Activated CD8-positive, alpha-beta memory T cell treated with anti-CD3 and anti-CD28 coated beads for 36 hours (primary cell): ENCODE data around the gene CATSPERZ. TPM values are rescaled to one million over a fixed set of nuclear protein-coding genes. Genes with fewer than 3 reads are reported as not detected.

Source experiments
- CTCF ChIA-PET: fragments of 350-600 bp; sonication (Branson Sonifier 250); formaldehyde crosslinking; loops from one replicate; lab custom pipeline; 2021; ENCODE audit warnings: antibody characterized with exemption; lab: Charles Lee
- POLR2A ChIA-PET: fragments of 350-600 bp; sonication (Branson Sonifier 250); formaldehyde crosslinking; loops from one replicate; lab custom pipeline; 2021; ENCODE audit warnings: antibody characterized with exemption; lab: Charles Lee
- total RNA-seq, 2 experiments: library from RNA; stranded (reverse); gene quantifications; one replicate each; pipeline ENCODE4 v1.2.3, GENCODE V29; 2021

CATSPERZ gene
- total RNA-seq, 2 experiments from 2014 or later: not detected

DNA sequence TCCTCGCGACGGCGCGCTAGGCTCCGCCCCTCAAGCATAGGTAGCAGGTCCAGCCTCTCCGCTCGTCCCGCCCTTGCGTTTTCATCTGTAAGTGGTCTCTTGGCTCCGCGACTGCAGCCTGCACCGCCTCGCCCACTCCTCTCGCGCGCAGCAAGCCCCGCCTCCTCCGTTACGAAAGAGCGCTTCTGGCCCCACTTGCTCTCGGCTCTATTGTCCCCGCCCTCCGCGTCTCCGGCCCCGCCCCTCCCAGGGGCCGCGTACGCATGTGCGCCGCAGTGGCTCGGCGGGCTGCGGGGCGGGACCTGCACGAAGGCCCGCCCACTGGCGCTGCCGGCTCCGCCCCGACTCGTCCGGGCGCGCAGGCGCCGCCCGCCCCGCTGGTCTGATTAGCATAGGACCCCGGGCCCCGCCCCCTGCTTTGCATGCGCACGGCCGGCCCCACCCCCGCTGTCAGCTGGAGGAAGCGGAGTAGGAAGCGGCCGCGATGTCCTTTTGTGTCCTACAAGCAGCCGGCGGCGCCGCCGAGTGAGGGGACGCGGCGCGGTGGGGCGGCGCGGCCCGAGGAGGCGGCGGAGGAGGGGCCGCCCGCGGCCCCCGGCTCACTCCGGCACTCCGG lies 5.0 kb downstream of the CATSPERZ start, which contains the start of gene ESRRA:
Gene ESRRA (plus strand): TSS at position 450 of the 616 bp plus-strand sequence. CDS start 1,656 bp downstream, outside the sequence.
- ChIA-PET POLR2A (interaction anchor here (0.6 to 2.3 kb wide), 9 partner anchors 12 to 120 kb away, joined by 3 to 16 read pairs (median 6); partner anchors contain the start of genes FERMT3, PPP1R14B, PRDX5 and TRMT112), CTCF (interaction anchor here (0.9 to 6.3 kb wide), 17 partner anchors 12 to 139 kb away, joined by 3 to 61 read pairs (median 8); partner anchors contain the start of genes BAD, CCDC88B, DNAJC4 and FERMT3)

DNA sequence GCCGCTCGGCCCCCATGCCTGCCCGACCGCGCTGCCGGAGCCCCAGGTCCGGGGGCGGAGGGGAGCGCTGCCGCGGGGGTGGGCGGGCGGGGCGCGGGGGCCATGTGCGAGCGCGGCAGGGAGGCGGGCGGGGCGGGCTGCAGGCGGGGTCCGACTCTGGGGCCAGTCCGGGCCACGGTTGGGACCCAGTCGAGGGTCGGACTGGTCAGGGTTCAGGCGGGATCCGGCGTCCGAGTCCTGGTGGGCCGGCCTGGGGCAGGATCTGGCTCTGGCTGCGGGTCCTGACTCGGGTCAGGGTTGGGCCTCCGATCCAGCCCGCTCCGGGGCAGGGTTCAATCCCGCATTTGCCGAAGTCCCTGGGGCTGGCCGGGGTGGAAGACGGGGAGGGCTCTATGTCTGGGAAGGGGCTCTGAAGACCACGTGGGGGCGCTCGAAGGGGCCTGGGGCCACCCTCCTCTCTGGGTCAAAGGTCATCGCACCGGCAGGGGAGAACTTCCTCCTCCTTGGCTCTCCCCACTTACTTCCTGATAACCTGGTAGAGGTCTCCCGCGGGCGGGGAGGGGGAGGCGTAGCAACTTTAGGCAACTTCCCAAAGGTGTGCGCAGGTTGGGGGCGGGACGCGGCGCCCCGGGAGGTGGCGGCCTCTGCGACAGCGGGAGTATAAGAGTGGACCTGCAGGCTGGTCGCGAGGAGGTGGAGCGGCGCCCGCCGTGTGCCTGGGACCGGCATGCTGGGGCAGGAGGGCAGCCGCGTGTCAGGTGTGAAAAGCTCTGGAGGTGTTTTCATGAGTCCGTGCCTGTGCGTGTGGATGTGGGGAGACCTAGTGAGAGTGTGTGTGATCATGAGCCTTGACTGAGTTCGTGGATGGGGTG lies 5.8 kb downstream of the CATSPERZ start:
- ChIA-PET CTCF (interaction anchor here (6.3 kb wide), 1 partner anchor 56 kb away, joined by 61 read pairs; the partner anchor contains the start of gene PLCB3), POLR2A (interaction anchor here (1.6 kb wide), 1 partner anchor 26 kb away, joined by 6 read pairs; no protein-coding TSS in a partner anchor)

DNA sequence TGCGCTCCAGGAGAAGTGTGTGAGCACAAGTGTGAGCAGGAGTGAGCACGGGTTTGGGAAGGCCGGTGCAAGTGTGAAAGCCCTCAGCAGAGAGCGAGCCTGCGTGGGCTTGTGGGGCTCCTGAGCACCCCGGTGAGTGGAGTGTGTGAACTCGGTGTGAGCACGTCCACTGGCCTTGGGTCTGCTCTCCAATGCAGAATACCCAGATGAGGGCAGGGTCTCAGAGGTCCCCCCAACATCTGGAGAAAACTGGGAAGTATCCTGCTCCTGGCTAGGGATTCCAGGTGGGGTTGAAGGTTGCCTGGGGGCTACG lies 6.4 kb downstream of the CATSPERZ start:
- POLR2A ChIA-PET: no interaction called here
- CTCF ChIA-PET: no interaction called here

DNA sequence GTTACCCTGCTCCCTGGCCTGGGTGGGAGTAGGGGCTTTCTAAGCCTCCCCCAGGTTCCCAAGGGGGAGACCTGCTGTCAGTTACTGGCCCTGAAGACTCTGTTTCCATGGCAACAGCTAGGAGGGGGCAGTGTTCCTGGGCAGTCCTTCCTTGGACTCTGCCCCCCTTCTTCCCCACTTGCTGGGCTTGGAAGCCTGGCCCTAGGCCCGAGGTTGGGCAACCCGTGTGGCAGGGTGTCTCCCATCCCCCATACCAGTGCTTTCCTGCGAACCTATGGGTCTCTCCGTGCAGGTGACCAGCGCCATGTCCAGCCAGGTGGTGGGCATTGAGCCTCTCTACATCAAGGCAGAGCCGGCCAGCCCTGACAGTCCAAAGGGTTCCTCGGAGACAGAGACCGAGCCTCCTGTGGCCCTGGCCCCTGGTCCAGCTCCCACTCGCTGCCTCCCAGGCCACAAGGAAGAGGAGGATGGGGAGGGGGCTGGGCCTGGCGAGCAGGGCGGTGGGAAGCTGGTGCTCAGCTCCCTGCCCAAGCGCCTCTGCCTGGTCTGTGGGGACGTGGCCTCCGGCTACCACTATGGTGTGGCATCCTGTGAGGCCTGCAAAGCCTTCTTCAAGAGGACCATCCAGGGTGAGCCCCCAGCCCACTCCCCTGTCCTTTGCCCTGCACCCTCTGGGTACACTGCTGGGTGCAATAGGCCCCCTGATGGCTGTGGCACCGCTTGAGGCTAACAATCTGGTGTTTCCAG lies 6.9 kb downstream of the CATSPERZ start:
- ChIA-PET CTCF (interaction anchor here (1.2 kb wide), 2 partner anchors 9 to 25 kb away, joined by 4 to 5 read pairs; no protein-coding TSS in a partner anchor), POLR2A (no interaction called here)

DNA sequence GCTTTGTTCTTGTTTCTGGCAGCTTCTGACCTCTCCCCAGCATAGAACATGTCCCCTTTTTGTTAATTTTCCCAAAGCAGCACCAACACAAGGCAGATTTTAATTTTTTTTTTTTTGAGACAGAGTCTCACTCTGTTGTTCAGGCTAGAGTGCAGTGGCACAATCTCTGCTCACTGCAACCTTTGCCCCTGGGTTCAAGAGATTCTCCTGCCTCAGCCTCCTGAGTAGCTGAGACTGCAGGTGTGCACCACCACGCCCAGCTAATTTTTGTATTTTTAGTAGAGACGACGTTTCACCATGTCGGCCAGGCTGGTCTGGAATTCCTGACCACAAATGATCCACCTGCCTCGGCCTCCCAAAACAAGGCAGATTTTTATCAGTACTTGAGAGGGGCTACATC lies 7.6 kb downstream of the CATSPERZ start:
- POLR2A ChIA-PET: interaction anchor here (0.7 kb wide), 1 partner anchor 9 kb away, joined by 4 read pairs; no protein-coding TSS in a partner anchor
- CTCF ChIA-PET: interaction anchor here (1.2 kb wide), 2 partner anchors 8 to 24 kb away, joined by 4 to 5 read pairs; no protein-coding TSS in a partner anchor

DNA sequence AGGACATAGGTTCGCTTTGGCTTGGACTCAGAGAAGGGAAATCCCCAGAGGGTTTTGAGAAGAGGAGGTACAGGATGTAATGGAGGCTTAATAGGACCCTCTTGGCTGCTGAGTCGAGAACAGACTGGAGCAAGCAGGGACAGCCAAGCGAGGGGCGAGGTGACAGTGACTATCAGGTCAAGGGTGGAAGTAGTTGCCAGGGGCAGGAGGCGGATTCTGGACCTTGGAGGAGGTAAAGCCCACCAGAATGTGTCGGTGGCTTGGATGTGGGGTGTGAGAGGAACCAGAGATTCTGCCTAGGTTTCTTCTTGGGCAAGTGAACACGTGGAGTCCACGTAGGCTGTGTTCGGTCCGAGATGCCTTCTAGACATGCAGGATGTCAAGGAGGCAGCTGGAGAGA lies 12.8 kb downstream of the CATSPERZ start:
- POLR2A ChIA-PET: no interaction called here

DNA sequence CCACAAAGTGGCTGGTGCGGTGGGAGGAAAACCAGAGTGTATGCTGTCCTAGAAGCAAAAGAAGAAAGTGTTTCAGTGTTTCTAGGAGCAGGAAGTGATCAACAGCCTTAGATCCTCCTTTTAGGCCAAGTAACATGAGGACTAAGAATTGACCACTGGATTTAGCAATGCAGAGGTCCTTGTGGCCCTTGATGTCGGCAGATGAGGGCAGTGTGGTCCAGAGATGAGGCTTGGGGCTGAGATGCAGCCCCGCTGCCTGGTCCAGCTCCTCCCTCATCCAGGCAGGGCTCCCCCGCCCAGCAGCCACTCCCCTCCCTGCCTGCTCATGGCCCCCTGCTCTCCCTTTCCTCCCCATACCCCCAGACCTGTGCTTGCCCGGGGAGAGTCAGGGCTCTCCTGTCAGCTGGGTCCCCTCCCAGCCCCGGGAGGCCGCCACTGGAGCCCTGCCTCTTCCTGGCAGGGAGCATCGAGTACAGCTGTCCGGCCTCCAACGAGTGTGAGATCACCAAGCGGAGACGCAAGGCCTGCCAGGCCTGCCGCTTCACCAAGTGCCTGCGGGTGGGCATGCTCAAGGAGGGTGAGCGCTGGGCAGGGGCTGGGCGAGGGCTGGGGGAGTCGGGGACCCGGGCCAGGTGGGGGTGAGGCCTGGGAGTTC lies 13.5 kb downstream of the CATSPERZ start:
- CTCF ChIA-PET: interaction anchor here (1.1 to 1.3 kb wide), 3 partner anchors 16 to 19 kb away, joined by 3 read pairs; no protein-coding TSS in a partner anchor
- POLR2A ChIA-PET: no interaction called here

More for the DNA sequence above, 12.8 kb downstream of the CATSPERZ start:
- CTCF ChIA-PET: interaction anchor here (1.1 to 1.3 kb wide), 3 partner anchors 16 to 20 kb away, joined by 3 read pairs; no protein-coding TSS in a partner anchor

DNA sequence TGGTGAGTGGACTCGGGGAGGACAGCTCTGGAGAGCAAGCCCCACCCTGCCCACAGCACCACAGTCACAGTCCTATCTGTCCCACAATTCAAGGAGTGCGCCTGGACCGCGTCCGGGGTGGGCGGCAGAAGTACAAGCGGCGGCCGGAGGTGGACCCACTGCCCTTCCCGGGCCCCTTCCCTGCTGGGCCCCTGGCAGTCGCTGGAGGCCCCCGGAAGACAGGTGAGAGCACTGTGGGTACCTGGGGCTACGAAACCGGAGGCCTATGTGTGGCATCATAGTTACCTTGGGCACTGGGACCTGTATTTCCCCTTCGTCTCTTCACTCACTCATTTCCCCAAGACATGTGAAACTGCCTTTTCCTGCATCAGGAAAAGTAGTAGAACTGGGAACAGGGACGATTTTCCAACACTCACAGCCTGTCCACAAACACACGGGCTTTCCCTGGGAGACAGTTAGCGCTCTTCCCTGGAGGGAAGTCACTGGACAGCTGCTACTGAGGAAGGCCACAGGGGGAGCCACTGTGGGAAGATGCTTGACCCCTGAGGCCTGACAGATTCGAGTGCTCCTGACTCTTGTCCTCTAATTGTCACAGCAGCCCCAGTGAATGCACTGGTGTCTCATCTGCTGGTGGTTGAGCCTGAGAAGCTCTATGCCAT lies 14.1 kb downstream of the CATSPERZ start:
- ChIA-PET CTCF (no interaction called here), POLR2A (no interaction called here)

DNA sequence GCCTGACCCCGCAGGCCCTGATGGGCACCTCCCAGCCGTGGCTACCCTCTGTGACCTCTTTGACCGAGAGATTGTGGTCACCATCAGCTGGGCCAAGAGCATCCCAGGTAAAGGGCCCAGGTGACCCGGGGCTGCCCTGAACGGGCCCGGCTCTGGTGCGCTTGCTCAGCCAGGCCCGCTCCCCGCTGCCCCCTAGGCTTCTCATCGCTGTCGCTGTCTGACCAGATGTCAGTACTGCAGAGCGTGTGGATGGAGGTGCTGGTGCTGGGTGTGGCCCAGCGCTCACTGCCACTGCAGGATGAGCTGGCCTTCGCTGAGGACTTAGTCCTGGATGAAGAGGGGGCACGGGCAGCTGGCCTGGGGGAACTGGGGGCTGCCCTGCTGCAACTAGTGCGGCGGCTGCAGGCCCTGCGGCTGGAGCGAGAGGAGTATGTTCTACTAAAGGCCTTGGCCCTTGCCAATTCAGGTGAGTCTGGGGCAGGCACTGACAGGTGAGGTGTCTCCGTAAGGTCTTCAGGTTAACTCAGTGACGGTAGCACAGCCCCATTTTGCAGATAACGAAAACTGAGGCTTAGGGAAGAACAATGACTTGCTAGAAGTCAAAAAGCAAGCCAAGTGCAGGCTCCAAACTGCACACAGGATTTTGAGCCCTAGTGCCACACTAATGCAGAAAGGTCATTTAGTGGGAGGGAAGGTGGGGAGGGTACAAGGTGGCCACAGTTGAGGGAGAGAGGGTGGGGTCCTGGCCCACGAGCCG lies 14.8 kb downstream of the CATSPERZ start:
- POLR2A ChIA-PET: no interaction called here
- CTCF ChIA-PET: interaction anchor here (0.9 kb wide), 1 partner anchor 27 kb away, joined by 3 read pairs; no protein-coding TSS in a partner anchor

DNA sequence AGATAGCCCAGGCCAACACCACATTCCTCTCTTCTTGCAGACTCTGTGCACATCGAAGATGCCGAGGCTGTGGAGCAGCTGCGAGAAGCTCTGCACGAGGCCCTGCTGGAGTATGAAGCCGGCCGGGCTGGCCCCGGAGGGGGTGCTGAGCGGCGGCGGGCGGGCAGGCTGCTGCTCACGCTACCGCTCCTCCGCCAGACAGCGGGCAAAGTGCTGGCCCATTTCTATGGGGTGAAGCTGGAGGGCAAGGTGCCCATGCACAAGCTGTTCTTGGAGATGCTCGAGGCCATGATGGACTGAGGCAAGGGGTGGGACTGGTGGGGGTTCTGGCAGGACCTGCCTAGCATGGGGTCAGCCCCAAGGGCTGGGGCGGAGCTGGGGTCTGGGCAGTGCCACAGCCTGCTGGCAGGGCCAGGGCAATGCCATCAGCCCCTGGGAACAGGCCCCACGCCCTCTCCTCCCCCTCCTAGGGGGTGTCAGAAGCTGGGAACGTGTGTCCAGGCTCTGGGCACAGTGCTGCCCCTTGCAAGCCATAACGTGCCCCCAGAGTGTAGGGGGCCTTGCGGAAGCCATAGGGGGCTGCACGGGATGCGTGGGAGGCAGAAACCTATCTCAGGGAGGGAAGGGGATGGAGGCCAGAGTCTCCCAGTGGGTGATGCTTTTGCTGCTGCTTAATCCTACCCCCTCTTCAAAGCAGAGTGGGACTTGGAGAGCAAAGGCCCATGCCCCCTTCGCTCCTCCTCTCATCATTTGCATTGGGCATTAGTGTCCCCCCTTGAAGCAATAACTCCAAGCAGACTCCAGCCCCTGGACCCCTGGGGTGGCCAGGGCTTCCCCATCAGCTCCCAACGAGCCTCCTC lies 15.7 kb downstream of the CATSPERZ start:
- ChIA-PET POLR2A (interaction anchor here (0.5 to 3.4 kb wide), 3 partner anchors 8 to 24 kb away, joined by 4 to 25 read pairs (median 14); partner anchors contain the start of gene CCDC88B), CTCF (interaction anchor here (0.9 to 3.2 kb wide), 4 partner anchors 8 to 26 kb away, joined by 3 to 43 read pairs (median 16); partner anchors contain the start of genes CATSPERZ and ESRRA)

DNA sequence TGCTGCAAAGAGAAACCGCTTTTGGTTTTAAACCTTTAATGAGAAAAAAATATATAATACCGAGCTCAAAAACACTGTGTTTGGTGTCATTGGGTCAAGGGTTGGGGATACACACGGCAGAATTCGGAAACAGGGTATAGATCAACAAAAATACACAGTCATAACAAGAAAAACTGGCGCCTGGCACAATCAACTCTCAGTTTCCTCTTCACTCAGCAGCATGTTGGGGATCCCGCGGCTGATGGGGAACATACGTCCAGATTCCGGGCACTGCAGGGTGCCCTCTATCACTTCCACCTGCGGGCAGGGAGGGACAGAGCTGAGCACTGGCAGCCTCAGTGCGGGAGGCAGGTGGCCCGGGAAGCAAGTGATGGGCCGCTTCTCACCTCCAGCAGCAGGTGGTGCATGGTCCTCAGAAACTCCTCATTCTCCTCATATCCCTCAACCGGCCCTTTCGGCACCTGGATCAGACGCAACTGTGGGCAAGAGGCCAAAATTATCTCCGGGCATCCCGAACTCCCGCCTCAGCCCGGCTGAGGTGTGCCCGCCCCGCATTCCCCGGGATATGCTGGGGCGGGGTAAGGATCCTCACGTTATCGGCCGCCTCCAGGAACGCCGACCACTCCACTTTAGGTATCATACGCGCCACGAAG lies 16.6 kb downstream of the CATSPERZ start:
- POLR2A ChIA-PET: interaction anchor here (0.5 to 3.4 kb wide), 14 partner anchors 9 to 131 kb away, joined by 3 to 25 read pairs (median 6); partner anchors contain the start of genes BAD, CCDC88B, ESRRA and FERMT3
- CTCF ChIA-PET: interaction anchor here (0.9 to 3.2 kb wide), 10 partner anchors 9 to 636 kb away, joined by 3 to 43 read pairs (median 6); partner anchors contain the start of genes CATSPERZ, CCDC88B, ESRRA and RTN3

DNA sequence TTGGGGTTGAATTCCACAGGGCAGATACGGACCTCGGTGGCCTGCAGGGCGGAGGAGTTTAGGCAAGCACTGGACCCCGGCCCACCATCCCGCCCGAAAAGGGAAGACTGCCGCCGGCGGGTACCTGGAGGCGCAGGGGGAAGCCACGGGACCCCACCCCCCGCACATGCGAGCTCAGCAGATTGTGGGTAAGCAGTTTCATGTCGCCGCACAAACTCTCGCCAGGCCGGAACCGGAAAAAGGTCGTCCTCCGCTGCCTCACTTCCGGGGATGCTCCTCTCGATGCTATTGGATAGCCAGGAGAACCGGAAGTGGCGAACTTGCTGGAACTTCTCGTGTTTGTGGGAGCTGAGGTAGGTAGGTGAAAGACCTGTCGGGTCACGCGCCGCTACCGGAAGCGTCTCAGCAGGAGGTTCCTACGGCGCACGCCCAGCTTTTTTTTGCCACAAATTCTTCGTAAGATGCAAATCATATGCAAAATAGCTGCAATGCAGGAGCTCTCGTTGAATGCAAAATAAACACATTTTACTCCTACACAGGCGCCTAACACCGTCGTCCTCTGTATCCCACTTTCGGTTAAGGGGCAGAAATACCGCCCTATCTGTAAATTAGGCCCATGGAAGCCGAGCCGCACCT lies 17.3 kb downstream of the CATSPERZ start, which contains the start of gene TRMT112:
Gene TRMT112 (minus strand): TSS at position 235 of the 636 bp plus-strand sequence. CDS start 33 bp downstream, at position 202.
- POLR2A ChIA-PET: interaction anchor here (0.7 to 3.4 kb wide), 15 partner anchors 13 to 445 kb away, joined by 3 to 25 read pairs (median 6); partner anchors contain the start of genes BAD, CCDC88B, ESRRA and FERMT3
- CTCF ChIA-PET: interaction anchor here (0.6 to 3.2 kb wide), 15 partner anchors 10 to 636 kb away, joined by 3 to 43 read pairs (median 5); partner anchors contain the start of genes CATSPERZ, CCDC88B, ESRRA and PLCB3

DNA sequence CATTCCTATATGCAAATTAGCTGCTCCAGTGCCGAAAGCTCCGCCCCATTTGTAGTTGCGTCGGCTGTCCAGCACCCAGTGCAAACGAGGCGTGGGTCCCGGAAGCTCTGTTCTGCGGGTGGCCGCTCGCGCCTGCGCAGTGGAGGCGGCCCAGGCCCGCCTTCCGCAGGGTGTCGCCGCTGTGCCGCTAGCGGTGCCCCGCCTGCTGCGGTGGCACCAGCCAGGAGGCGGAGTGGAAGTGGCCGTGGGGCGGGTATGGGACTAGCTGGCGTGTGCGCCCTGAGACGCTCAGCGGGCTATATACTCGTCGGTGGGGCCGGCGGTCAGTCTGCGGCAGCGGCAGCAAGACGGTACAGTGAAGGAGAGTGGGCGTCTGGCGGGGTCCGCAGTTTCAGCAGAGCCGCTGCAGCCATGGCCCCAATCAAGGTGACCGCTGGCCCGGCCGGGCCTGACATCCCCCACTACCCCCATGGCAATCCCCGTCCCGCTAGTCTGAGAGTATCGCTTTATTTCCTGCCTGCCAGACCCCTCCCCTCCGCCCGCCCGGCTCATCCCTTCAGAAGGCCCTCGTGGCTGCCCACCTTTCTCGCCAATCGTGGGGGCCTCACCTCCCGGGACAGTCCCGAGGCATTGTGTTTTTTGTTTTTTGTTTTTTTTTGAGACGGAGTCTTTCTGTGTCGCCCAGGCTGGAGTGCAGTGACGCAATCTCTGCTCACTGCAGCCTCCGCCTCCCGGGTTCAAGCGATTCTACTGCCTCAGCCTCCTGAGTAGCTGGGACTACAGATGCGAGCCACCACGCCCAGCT lies 18.0 kb downstream of the CATSPERZ start, which contains the start of gene PRDX5:
Gene PRDX5 (plus strand): TSS at position 161 of the 805 bp plus-strand sequence. CDS start 95 bp downstream, at position 256.
- ChIA-PET CTCF (interaction anchor here (0.6 to 3.2 kb wide), 16 partner anchors 10 to 637 kb away, joined by 3 to 43 read pairs (median 5); partner anchors contain the start of genes CATSPERZ, CCDC88B, ESRRA and PLCB3), POLR2A (interaction anchor here (0.5 to 3.4 kb wide), 18 partner anchors 9 to 444 kb away, joined by 3 to 25 read pairs (median 5); partner anchors contain the start of genes BAD, CCDC88B, ESRRA and FERMT3)
